Measurements from ENCODE around the gene FUNDC1. TPM values are rescaled to one million over a fixed set of nuclear protein-coding genes. Genes with fewer than 3 reads are reported as not detected.

The FUNDC1 gene, protein sequence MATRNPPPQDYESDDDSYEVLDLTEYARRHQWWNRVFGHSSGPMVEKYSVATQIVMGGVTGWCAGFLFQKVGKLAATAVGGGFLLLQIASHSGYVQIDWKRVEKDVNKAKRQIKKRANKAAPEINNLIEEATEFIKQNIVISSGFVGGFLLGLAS
- total RNA-seq, result 13.4 TPM

DNA sequence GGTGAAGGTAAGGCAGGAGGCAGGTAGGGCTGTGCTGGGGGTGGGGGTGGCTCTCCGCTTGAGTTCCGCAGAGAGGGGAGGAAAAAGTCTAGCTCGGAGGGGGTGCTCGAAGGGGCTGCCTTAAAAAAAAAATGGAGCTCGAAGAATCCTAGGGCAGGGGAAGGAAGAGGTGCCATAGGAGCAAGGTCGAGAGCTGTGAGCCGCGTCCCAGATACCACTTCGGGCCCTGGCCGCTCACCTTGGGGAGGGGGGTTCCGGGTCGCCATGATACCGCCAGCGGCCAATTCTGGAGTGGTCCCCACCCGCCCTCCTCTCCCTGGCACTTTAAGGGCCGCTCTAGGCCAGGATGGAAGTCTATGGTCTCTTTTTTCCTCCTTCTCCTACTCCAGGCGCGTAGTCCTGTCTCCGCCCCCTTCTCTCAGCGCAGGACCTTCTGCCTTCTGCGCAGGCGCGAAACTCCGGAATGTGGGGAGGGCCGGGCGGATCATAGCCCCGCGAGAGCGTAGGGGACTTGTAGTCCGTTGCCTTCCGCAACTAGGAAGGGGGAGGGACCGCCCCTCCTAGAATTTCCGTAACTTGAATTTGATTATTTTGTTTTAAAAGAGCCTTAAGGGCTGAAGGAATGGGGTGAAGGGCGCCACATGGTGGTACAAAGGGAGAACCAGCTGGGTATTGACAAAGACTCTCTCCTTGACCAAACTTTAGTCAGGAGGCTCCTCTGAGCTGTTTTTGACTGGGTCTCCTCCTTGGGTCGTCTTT, at the start of gene FUNDC1:
Gene FUNDC1, minus strand, starts transcription at position 293 of the 759 bp plus-strand sequence. Its CDS starts 27 bp downstream, at position 266.

Other genes starting within 250 kb of the FUNDC1 start
- 4.4 TPM for gene EFHC2, start 199.2 kb downstream of the FUNDC1 start, total RNA-seq

Data from metanephros (tissue), 1 donor.